CD4-positive, alpha-beta T cell treated with Interleukin-6 for 4 hours (primary cell): Measurements from ENCODE around the gene HHIPL1.

ENCODE experiments used
- DNase-seq: peaks from one replicate; pipeline ENCODE4 v3.0.0-alpha.2; 2020; ENCODE audit warnings: mixed read lengths

Gene HHIPL1

DNA sequence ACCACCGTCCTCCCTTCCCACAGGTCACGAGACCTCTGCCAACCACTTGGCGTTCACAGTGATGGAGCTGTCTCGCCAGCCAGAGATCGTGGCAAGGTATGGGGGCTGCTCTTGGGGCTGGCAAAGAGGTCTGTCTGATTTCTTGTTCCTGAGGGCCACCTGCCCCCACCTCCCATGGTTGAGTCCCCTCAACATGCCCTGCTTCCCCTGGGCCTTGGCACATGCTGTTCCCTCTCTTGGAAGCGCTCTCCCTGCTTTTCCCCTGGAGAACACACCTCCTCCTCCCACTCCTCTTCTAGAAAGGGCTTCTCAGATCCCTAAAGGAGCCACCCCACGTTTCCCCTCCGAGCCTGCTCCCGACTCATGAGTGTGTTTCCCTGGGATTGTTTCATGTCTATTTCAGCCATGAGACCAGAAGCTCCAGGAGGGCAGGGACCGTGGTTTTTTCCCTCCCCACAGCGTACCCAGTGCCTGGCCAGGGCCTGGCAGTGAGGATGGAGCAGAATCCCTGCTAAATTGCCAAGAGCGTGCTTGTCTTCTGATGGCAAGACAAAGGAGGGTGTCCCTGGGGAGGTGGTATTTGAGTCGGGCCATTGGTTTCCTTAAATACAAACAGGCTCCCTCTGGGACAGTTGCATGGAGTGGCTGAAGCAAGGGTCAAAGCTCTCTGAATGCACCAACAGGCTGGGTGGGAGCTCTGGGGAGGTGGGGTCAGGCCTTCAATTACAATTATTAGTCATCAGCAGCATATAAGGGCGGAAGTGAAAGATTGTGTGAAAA lies 73.3 kb downstream of the HHIPL1 start:
- DNase-seq, result no peak

DNA sequence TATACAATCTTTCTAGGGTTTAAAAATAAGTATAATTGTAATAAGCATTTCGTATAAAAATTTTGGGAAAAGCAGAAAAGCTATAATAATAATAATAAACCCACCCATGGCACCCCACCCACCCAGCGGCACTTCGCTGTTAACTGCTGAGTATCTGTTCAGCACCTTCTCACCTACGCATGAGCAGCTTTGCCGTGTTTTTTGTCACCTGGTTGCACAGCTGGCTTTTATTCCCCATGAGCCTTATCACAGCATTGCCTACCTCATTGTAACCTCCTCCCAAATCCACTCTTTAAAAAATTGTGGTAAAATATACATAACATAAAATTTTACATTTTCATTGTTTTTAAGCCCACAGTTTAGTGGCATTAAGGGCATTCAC lies 73.9 kb downstream of the HHIPL1 start:
- DNase-seq, result no peak

DNA sequence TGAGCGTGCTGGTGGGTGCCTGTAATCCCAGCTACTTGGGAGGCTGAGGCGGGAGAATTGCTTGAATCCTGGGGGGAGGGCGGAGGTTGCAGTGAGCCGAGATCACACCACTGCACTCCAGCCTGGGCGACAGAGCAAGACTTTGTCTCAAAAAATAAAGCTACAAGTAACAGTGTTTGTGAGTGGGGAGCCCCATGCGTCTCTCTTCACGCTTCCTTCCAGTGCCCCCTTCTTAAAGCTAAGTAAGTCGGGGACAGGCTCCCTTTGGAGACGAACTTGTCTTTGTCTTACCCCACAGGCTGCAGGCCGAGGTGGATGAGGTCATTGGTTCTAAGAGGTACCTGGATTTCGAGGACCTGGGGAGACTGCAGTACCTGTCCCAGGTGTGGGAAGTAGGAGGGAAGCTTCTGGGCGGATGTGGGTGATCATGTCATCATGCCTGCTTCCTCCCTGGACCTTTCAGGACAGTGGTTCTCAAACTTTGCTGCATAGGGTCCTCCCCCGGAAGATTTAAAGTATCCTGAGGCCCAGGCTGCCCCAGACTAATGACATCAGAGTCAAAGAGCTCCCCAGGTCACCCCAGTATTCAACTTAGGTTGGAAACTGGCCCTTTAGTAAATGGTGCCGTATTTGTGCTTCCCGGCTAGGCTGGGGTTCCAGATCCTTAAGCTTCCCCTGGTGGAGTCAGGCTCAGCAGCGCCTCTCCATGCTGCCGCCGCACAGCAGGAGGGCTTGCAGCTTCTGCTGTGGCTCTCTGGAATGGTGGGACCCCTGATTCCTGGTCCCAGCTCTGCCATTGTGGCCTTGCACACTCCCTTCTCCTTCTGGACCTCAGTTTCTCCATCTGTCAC lies 76.2 kb downstream of the HHIPL1 start:
- no peak for DNase-seq

DNA sequence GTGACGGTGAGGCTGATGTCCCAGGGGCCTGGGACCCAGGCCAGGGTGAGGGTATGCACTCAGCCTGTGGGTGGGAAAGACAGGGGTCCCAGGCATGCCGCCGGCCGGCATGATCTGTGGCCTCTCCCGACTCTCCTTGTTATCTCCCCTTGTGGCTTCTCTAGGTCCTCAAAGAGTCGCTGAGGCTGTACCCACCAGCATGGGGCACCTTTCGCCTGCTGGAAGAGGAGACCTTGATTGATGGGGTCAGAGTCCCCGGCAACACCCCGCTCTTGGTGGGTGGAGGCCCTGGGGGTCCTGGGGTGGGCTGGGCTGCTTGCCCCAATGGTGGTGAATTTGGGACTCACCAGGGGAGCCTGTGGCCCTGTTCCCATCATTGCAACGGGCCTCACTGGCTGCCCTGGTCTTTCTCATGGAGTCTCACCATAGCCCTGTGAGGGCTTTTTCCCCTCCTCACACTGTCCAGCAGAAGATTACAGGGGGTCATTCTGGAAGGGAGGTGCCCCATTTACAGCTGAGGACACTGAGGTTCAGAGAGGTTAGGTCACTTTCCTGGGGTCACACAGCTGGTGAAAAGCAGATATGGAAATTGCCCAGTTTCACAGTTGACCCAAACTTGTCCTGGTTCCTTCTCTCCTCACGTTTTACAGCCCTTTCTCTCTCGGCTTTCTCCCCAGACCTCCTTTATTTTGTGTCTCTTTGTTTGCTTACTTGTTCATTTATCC lies 77.0 kb downstream of the HHIPL1 start:
- no peak for DNase-seq

DNA sequence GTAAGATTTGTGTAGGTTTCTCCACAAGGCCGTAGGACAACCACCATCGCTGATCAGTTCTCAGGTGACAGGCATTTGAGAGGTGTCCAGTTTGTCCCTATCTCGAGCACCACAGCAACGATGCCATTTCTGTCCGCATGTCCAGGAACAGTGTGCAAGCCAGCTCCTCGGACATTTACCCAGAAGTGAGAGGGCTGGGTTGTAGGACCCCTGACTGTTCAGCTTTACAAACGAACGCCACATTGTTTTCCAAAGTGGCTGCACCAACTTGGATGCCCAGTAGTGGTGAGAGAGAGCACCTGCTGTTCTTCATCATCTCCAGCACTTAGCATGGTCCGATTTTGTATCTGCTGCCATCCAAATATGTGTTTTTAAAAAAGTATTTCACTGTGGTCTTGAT lies 77.8 kb downstream of the HHIPL1 start:
- no peak for DNase-seq

DNA sequence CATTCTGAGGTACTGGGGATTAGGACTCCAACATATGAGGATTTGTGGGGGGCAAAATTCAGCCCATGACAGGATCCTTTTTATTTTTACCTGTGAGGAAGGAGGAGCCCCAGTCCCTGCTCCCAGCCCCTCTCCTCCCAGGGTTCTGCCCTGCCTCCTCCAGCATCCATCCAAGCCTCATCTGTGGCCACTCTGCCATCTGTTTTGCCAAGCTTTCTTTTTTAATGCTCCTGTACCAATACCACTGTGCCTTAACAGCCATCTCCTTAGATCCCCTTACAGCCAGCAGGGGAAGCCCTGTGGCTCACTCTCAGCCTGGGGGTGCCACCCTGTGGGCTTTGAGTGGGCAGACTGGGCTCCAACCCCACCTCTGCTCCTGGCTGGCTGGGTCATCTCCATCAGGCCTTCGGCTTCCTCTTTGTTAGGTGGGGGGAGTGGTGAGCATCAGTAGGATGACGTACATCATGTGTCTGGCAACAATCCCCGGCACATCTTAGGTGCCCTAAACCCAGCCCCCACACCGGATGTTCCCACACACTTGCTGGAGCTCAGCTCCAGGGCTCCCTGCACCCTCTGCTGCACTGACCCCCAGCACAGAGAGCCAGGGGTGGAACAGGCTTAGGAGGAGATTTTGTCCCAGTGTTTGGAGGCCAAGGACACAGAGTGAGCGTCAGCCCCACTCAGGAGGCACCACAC lies 79.4 kb downstream of the HHIPL1 start:
- no peak for DNase-seq

DNA sequence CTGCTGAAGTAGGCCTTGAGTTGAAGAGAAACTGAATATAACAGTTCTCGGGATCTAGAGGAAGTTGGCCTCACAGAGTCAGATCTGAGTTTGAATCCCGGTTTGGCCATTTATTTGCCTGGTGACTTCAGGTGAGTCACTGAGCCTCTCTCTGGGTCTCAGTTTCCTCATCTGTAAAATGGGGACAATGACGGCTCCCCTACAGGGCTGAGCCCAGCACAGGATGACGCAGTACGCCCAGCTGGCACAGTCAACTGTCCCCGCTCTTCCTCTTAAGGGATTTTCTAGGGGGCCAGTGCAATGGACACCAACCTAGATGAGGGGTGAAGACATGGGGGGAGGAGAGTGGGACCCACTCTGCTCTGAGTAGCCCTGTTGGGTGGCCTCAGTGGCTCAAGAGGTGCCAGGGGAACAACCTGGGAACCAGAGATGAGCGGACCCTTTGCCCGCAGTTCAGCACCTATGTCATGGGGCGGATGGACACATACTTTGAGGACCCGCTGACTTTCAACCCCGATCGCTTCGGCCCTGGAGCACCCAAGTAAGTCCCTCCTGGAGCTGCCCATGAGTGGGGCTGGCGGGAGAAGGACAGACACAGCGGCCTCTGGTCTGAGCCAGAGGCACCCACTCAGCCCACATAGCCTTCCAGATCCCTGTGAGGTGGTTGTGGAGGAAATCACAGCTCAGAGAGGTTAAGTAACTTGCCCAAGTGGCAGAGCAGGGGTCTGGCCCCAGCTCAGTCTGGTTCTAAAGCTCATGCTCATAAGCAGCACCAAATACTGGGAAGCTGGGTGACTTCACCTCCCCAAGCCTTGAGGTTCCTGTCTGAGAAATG lies 80.2 kb downstream of the HHIPL1 start:
- DNase-seq, result no peak

DNA sequence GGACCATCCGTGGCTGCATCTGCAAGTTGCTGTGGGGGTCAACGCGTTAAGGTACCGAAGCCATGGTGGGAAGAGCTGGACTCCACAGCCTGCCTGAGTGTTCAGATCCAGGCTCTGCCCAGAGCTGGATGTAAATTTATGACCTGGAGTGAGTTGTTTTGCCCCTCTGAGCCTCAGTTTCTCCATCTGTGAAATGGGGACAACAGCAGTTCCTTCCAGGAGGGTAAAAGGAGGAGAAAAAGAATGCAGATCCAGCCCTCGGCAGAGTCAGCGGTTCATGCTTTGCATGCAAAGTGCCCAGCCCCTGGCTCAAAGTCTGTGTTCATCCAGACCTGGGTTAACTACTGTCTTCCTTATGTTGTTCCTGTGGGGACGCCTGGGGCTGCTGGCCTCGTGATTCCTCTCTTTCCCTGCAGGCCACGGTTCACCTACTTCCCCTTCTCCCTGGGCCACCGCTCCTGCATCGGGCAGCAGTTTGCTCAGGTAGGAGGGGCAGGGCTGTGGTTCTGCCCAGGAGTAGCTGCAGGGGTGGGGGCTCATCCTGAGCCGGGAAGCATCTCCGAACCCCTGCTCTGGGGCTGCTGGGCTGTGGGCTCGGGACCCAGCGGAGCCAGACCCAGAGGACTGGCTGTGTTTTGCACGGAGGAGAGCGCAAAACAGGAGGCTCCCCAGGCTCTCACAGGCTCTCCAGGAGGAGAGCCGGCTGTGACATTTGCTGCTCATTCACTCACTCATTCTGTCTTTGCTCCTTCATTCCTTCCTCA lies 81.0 kb downstream of the HHIPL1 start:
- DNase-seq, result no peak

DNA sequence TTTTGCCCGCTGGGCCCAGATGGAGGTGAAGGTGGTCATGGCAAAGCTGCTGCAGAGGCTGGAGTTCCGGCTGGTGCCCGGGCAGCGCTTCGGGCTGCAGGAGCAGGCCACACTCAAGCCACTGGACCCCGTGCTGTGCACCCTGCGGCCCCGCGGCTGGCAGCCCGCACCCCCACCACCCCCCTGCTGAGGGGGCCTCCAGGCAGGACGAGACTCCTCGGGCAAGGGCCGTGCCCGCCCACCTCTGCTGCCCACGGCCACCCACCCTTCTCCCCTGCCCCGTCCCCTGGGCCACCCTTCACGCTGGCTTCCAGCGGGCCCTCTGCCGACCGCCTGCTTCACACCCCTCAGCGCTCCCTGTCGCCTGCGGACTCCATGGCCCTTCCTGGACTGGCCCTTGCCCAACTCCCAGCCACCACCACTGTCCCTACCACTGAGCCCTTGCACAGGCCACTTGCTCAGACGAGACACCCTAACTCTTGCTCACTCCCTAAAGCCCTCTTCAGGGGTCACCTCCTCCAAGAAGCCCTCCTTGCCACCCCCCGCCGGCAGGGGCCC lies 81.7 kb downstream of the HHIPL1 start:
- no peak for DNase-seq

DNA sequence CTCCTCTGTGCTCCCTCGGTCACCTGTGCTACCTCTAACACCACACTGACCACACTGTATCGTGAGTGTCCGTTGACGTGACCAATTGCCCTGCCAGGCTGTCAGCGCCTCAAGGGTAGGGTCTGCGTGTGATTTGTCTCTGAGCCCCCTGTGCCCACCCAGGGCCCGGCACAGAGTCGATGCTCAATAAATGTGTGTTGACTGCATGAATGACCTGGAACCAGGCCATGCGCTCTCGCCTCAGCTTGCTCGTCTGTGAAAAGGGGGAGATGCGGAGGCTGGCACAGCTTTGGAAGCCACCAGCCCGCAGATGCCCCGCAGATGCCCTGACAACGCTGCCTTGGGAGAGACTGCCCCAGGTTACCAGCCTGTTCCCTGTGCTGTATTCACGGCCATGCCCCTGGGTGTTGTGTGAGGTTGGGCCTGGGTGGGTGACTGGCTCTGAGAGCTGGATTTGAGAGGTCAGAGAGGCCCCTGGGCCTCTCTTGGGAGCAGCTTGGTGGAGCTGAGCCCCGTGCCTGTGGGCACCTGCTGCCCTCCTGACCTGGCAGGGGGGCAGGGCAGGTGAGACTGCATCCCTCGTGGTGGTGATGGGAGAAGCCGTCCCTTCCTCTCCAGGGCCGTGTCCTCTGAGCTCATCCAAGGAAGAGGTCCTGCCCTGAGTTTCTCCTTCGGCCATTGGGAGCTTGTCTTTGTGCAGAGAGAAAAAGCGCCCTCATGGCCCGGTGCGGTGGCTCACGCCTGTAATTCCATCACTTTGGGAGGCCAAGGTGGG lies 82.4 kb downstream of the HHIPL1 start:
- DNase-seq, result no peak

DNA sequence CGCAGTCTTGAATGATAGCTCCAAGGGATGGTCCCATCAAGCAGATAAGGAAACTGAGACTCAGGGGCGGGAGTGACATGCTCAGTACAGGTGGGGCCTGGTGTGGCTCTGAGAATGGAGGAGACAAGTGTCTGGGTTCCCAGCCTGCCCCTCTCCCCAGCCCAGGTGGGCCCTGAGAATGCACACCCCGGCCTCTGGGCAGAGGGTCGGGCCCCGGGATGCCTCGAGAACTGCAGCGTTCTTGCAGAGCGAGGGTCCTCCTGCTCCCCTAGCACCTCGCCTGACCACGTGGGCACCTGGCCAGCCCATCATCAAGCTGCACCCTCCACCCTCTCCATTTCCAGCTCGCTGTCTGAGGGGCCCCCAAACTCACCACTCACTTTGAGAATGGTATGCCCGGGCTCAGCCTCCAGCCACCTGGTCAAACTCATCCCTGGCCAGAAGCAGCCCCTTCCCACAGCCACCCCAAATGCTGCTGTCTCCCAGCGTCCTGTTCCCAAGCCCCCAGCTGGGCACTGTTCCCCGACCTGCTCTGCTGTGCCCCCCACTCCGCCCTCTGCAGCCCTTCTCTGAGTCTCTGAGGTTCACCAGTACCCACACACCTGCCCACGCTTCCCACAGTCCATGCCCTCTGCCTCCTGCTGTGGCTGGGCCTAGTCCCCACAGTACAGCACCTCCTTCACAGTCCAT lies 83.4 kb downstream of the HHIPL1 start:
- no peak for DNase-seq

DNA sequence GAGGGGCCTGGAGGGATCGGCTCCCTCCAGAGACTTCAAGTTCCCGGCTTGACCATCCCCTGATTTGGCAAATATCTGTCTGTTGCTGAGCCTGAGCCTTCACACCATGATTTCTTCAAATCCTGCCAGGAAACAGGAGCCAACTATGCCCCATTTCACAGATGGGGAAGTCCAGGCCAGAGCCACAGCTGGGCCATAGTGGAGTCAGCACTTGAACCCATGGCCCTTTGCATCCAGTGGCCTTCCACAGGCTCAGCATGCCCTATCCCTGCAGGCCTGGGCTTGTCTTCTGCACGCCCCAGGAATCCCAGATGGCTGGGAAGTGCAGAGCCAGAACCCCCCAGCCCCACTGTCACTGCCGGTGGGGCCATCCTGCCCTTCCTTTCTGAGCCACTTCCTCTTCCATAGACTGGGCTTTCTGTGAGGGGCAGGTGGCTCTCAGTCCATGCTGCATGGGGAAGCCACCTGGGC lies 84.1 kb downstream of the HHIPL1 start:
- no peak for DNase-seq
